GM18909 (cell line): ENCODE data around the gene MBNL2.

Experiments
- ATAC-seq: cut with Tn5 transposase; IDR thresholded peaks from one replicate; pipeline ENCODE4 v1.9.1; 2021; ENCODE audit warnings: mild to moderate bottlenecking; ENCODE audit not compliant: unreplicated experiment, poor library complexity

The MBNL2 gene

GRCh38 chr13:97431171-97431764 lies 209.1 kb downstream of the MBNL2 start:
- ATAC-seq, result no peak

- no peak for ATAC-seq
These were observed 210.2 kb downstream of the MBNL2 start for GRCh38 chr13:97432232-97432916.

GRCh38 chr13:97432917-97433726 lies 211.0 kb downstream of the MBNL2 start:
- ATAC-seq, result peak; percentile 81

GRCh38 chr13:97433727-97434396 lies 211.7 kb downstream of the MBNL2 start, which contains the start of gene RAP2A:
TSS of gene RAP2A (plus strand) at chr13:97434169. CDS start at chr13:97434471, 302 bp downstream.
- ATAC-seq, result peak; percentile 47

- peak; percentile 3 for ATAC-seq
These were observed 212.5 kb downstream of the MBNL2 start for GRCh38 chr13:97434397-97435201.

GRCh38 chr13:97435323-97435722 lies 213.2 kb downstream of the MBNL2 start:
- ATAC-seq, result no peak

GRCh38 chr13:97435794-97436193 lies 213.7 kb downstream of the MBNL2 start:
- no peak for ATAC-seq

GRCh38 chr13:97436845-97437244 lies 214.7 kb downstream of the MBNL2 start:
- no peak for ATAC-seq

- ATAC-seq, result no peak
These were observed 215.6 kb downstream of the MBNL2 start for GRCh38 chr13:97437729-97438128.

- ATAC-seq, result no peak
These were observed 216.9 kb downstream of the MBNL2 start for GRCh38 chr13:97438856-97439595.

- no peak for ATAC-seq
These were observed 218.6 kb downstream of the MBNL2 start for GRCh38 chr13:97440598-97441170.

- peak; percentile 57 for ATAC-seq
These were observed 219.2 kb downstream of the MBNL2 start for GRCh38 chr13:97441368-97441767.
